ENCODE measurements around the gene IFIT2. TPM values are rescaled to one million over a fixed set of nuclear protein-coding genes. Genes with fewer than 3 reads are reported as not detected.
A peak's percentile ranks its signal among the peaks of the same experiment; 100 is the strongest.

The IFIT2 gene
- total and polyA plus RNA-seq, 2 donors (not counting 3 experiments of a cell fraction or from before 2014, with no cell fraction given): 0.23 to 1.4 TPM

GRCh38 chr10:89274928-89275327 is 26.9 kb upstream of the IFIT2 start:
- dilution Hi-C loops (cut with MboI; ENCODE audit: extremely low pct_ligation_motif_present, low sequenced_read_pairs): no loop called here
- Histone ChIP-seq H3K9me1 (replicated peaks; ENCODE audit: control insufficient read depth, extremely low read depth, insufficient read depth, low read length) (no peaks in the 10 kb centered on the region), H4K20me1 (replicated peaks; ENCODE audit: control insufficient read depth, extremely low read depth, insufficient read depth, low read length) (peaks cover 3% of the 10 kb centered on the region), H3K9me3 (replicated peaks; ENCODE audit: control insufficient read depth, insufficient read depth, low read length) (no peaks in the 10 kb centered on the region), H3K79me2 (ENCODE audit: control insufficient read depth, insufficient read depth, low read length) (no peaks in the 10 kb centered on the region), H2AFZ (ENCODE audit: low read depth, low read length) (no peak overlapping the region), H3K27me3 (ENCODE audit: control insufficient read depth in 2 of 2, insufficient read depth in 2 of 2, low read length in 2 of 2) (peaks cover 52 to 72% of the 10 kb centered on the region in 2 experiments), H3K4me1 (ENCODE audit: control insufficient read depth, extremely low read depth, insufficient read depth, low read length) (peaks cover 32% of the 10 kb centered on the region), H3K4me3 (replicated peaks in 1 of 3; ENCODE audit: insufficient read depth in 1 of 3, low read depth in 1 of 3, low read length in 3 of 3) (no peak overlapping the region), H3K9ac (replicated peaks; ENCODE audit: extremely low read depth, insufficient read depth, low read length) (no peak overlapping the region), H3K36me3 (ENCODE audit: control insufficient read depth in 2 of 2, extremely low read depth in 1 of 2, insufficient read depth in 2 of 2, low read length in 2 of 2) (no peaks in the 10 kb centered on the region), H3K4me2 (ENCODE audit: insufficient read depth, low read length) (no peak overlapping the region), H3K27ac (ENCODE audit: insufficient read depth, low read depth, low read length) (no peak overlapping the region)
- peak; percentile 40 for FAIRE-seq
- POLR2A ChIA-PET: no interaction called here
- DNase-seq (ENCODE audit: low read depth, low spot score): no peak
- CTCF ChIA-PET: interaction anchor here (6.3 kb wide), 1 partner anchor 94 kb away, joined by 31 read pairs; no protein-coding TSS in a partner anchor
- intact Hi-C loops (cut with micrococcal nuclease): loop anchor here (5.0 to 10.0 kb wide), 2 partner anchors 72 to 430 kb away; partner anchors contain the start of gene KIF20B
- TF ChIP-seq, protein P1, sequence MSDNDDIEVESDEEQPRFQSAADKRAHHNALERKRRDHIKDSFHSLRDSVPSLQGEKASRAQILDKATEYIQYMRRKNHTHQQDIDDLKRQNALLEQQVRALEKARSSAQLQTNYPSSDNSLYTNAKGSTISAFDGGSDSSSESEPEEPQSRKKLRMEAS (IDR thresholded peaks at IDR 0.05; ENCODE audit: insufficient read depth, insufficient read length): no peak
- TF ChIP-seq FOS (IDR thresholded peaks at IDR 0.05; ENCODE audit: borderline replicate concordance, insufficient read depth, low read length) (no peak), CTCF (IDR thresholded peaks at IDR 0.05; ENCODE audit: extremely low read depth in 1 of 2, insufficient read depth in 1 of 2, low read depth in 1 of 2, low read length in 2 of 2) (no peak), GATA2 (IDR thresholded peaks at IDR 0.05; ENCODE audit: insufficient read depth, insufficient read length, low read depth, low read length) (no peak), MYC (IDR thresholded peaks at IDR 0.05; ENCODE audit: low read depth, low read length) (no peak), POLR2AphosphoS5 (IDR thresholded peaks at IDR 0.05; ENCODE audit: insufficient read depth, low read depth, low read length) (no peak), JUN (IDR thresholded peaks at IDR 0.05; ENCODE audit: borderline replicate concordance, insufficient read depth, insufficient read length, low read depth) (no peak), EZH2 (IDR thresholded peaks at IDR 0.05; ENCODE audit: borderline replicate concordance, low read depth, low read length, severe bottlenecking) (no peak), POLR2A (IDR thresholded peaks at IDR 0.05; ENCODE audit: low read depth, low read length) (no peak)
- BruUV-seq (replicated peaks): no TSS peak

Data from endothelial cell of umbilical vein (primary cell).